ENCODE measurements around the gene TBPL2. TPM values are rescaled to one million over a fixed set of nuclear protein-coding genes. Genes with fewer than 3 reads are reported as not detected.
"Not testable (repeated sequence)": the region's sequence is repeated elsewhere in the genome, so short reads cannot be mapped to it uniquely, and the experiment has no call there.

The TBPL2 gene
- not detected in 2 replicates for total RNA-seq (2012; rRNA removed)

- no peak within 1 kb of the TSS for H3K4me3 ChIP-seq (ENCODE audit: low read length)
- H3K36me3 ChIP-seq (ENCODE audit: insufficient read depth, low read length), result no peaks in the 10 kb centered on the region
- H3K27me3 ChIP-seq (ENCODE audit: control insufficient read depth, insufficient read depth, low read length), result peaks cover 18% of the 10 kb centered on the region
- H3K9me3 ChIP-seq (replicated peaks; ENCODE audit: low read length), result no peaks in the 10 kb centered on the region
- H3K9ac ChIP-seq (ENCODE audit: low read depth, low read length), result no peak within 1 kb of the TSS
- no peaks in the 10 kb centered on the region for H3K4me1 ChIP-seq (ENCODE audit: control insufficient read depth, insufficient read depth, low read length)
- H3K4me2 ChIP-seq (ENCODE audit: low read length), result no peak within 1 kb of the TSS
These were observed at the start of gene TBPL2 for GRCh38 chr14:55440385-55440784. TBPL2 (minus strand) TSS chr14:55440616; CDS start chr14:55440449, 167 bp downstream.

- H3K9ac ChIP-seq (ENCODE audit: low read depth, low read length), result no peak overlapping the region
- peaks cover 1% of the 10 kb centered on the region for H3K4me1 ChIP-seq (ENCODE audit: control insufficient read depth, insufficient read depth, low read length)
- no peak overlapping the region for H3K4me2 ChIP-seq (ENCODE audit: low read length)
- no peaks in the 10 kb centered on the region for H3K9me3 ChIP-seq (replicated peaks; ENCODE audit: low read length)
- no peaks in the 10 kb centered on the region for H3K36me3 ChIP-seq (ENCODE audit: insufficient read depth, low read length)
- H3K27me3 ChIP-seq (ENCODE audit: control insufficient read depth, insufficient read depth, low read length), result no peaks in the 10 kb centered on the region
- H3K4me3 ChIP-seq (ENCODE audit: low read length), result no peak overlapping the region
These were observed 47.8 kb upstream of the TBPL2 start for GRCh38 chr14:55488204-55488603.

- no peak overlapping the region for H3K4me3 ChIP-seq (ENCODE audit: low read length)
- no peak overlapping the region for H3K4me2 ChIP-seq (ENCODE audit: low read length)
- H3K36me3 ChIP-seq (ENCODE audit: insufficient read depth, low read length), result no peaks in the 10 kb centered on the region
- peaks cover 5% of the 10 kb centered on the region for H3K4me1 ChIP-seq (ENCODE audit: control insufficient read depth, insufficient read depth, low read length)
- no peaks in the 10 kb centered on the region for H3K9me3 ChIP-seq (replicated peaks; ENCODE audit: low read length)
- H3K9ac ChIP-seq (ENCODE audit: low read depth, low read length), result no peak overlapping the region
- no peaks in the 10 kb centered on the region for H3K27me3 ChIP-seq (ENCODE audit: control insufficient read depth, insufficient read depth, low read length)
These were observed 42.7 kb upstream of the TBPL2 start for GRCh38 chr14:55482936-55483605.

- Histone ChIP-seq H3K4me1 (ENCODE audit: control insufficient read depth, insufficient read depth, low read length) (peaks cover 5% of the 10 kb centered on the region), H3K27me3 (ENCODE audit: control insufficient read depth, insufficient read depth, low read length) (no peaks in the 10 kb centered on the region), H3K9me3 (replicated peaks; ENCODE audit: low read length) (no peaks in the 10 kb centered on the region), H3K4me2 (ENCODE audit: low read length) (no peak overlapping the region), H3K9ac (ENCODE audit: low read depth, low read length) (no peak overlapping the region), H3K4me3 (ENCODE audit: low read length) (no peak overlapping the region), H3K36me3 (ENCODE audit: insufficient read depth, low read length) (no peaks in the 10 kb centered on the region)
These were observed 41.4 kb upstream of the TBPL2 start for GRCh38 chr14:55481769-55482168.

- Histone ChIP-seq H3K4me2 (ENCODE audit: low read length) (no peak overlapping the region), H3K4me1 (ENCODE audit: control insufficient read depth, insufficient read depth, low read length) (no peaks in the 10 kb centered on the region), H3K27me3 (ENCODE audit: control insufficient read depth, insufficient read depth, low read length) (no peaks in the 10 kb centered on the region), H3K36me3 (ENCODE audit: insufficient read depth, low read length) (no peaks in the 10 kb centered on the region), H3K9me3 (replicated peaks; ENCODE audit: low read length) (no peaks in the 10 kb centered on the region), H3K4me3 (ENCODE audit: low read length) (no peak overlapping the region), H3K9ac (ENCODE audit: low read depth, low read length) (no peak overlapping the region)
These were observed 37.3 kb upstream of the TBPL2 start for GRCh38 chr14:55477680-55478079.

DNA sequence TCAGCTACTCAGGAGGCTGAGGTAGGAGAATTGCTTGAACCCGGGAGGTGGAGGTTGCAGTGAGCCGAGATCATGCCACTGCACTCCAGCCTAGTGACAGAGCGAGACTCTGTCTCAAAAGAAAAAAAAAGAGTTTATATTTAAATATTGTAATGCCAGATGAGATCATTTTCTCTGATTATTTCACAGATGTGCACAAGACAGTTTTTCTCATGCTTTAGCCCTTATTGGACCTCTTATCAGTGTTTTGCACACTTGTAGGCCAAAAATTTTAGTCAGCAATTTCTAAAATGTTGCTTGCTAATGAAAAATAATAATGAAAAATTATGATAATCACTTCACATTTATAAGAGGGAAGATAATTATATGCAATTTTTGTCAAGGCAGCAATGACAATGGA is 36.0 kb upstream of the TBPL2 start:
- H3K36me3 ChIP-seq (ENCODE audit: insufficient read depth, low read length); H3K9me3 ChIP-seq (replicated peaks; ENCODE audit: low read length); H3K9ac ChIP-seq (ENCODE audit: low read depth, low read length); H3K4me3 ChIP-seq (ENCODE audit: low read length); H3K4me1 ChIP-seq (ENCODE audit: control insufficient read depth, insufficient read depth, low read length); H3K27me3 ChIP-seq (ENCODE audit: control insufficient read depth, insufficient read depth, low read length); H3K4me2 ChIP-seq (ENCODE audit: low read length): not testable (repeated sequence)

GRCh38 chr14:55473786-55474185 is 33.4 kb upstream of the TBPL2 start:
- Histone ChIP-seq H3K4me2 (ENCODE audit: low read length) (no peak overlapping the region), H3K36me3 (ENCODE audit: insufficient read depth, low read length) (no peaks in the 10 kb centered on the region)

DNA sequence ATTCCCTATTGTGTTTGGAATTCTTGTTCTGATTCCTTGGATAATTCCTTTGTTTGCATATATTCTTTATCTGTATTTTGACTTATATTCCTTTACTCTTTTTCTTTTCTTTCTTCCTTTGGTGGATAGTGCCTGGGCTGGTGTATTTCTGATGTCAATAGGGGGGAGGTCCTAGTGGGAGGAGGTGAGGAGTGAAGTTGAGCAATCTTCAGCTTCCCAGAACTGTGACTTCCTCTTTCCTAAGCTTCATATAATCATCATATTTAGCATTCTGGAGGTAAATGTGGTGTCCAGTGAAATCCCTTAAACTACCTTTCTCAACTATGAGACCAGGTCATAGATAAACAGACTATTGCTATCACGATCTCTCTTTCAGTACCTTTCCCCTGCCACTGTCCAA is 29.6 kb upstream of the TBPL2 start:
- H3K9ac ChIP-seq (ENCODE audit: low read depth, low read length), result no peak overlapping the region
- H3K36me3 ChIP-seq (ENCODE audit: insufficient read depth, low read length), result no peaks in the 10 kb centered on the region
- no peaks in the 10 kb centered on the region for H3K9me3 ChIP-seq (replicated peaks; ENCODE audit: low read length)
- H3K4me1 ChIP-seq (ENCODE audit: control insufficient read depth, insufficient read depth, low read length), result no peaks in the 10 kb centered on the region
- H3K27me3 ChIP-seq (ENCODE audit: control insufficient read depth, insufficient read depth, low read length), result peaks cover 8% of the 10 kb centered on the region
- H3K4me3 ChIP-seq (ENCODE audit: low read length), result no peak overlapping the region
- H3K4me2 ChIP-seq (ENCODE audit: low read length), result no peak overlapping the region

More at GRCh38 chr14:55473786-55474185, 33.4 kb upstream of the TBPL2 start:
- Histone ChIP-seq H3K9ac (ENCODE audit: low read depth, low read length) (no peak overlapping the region), H3K4me1 (ENCODE audit: control insufficient read depth, insufficient read depth, low read length) (no peaks in the 10 kb centered on the region), H3K9me3 (replicated peaks; ENCODE audit: low read length) (no peaks in the 10 kb centered on the region), H3K4me3 (ENCODE audit: low read length) (no peak overlapping the region), H3K27me3 (ENCODE audit: control insufficient read depth, insufficient read depth, low read length) (no peaks in the 10 kb centered on the region)

- no peaks in the 10 kb centered on the region for H3K36me3 ChIP-seq (ENCODE audit: insufficient read depth, low read length)
- no peaks in the 10 kb centered on the region for H3K4me1 ChIP-seq (ENCODE audit: control insufficient read depth, insufficient read depth, low read length)
- no peaks in the 10 kb centered on the region for H3K9me3 ChIP-seq (replicated peaks; ENCODE audit: low read length)
- no peak overlapping the region for H3K4me2 ChIP-seq (ENCODE audit: low read length)
- no peak overlapping the region for H3K4me3 ChIP-seq (ENCODE audit: low read length)
- H3K9ac ChIP-seq (ENCODE audit: low read depth, low read length), result no peak overlapping the region
- peaks cover 12% of the 10 kb centered on the region for H3K27me3 ChIP-seq (ENCODE audit: control insufficient read depth, insufficient read depth, low read length)
These were observed 26.9 kb upstream of the TBPL2 start for GRCh38 chr14:55467307-55467706.

- Histone ChIP-seq H3K4me2 (ENCODE audit: low read length) (peak overlapping the region; percentile 5), H3K4me1 (ENCODE audit: control insufficient read depth, insufficient read depth, low read length) (peaks cover 20% of the 10 kb centered on the region), H3K9ac (ENCODE audit: low read depth, low read length) (no peak overlapping the region), H3K4me3 (ENCODE audit: low read length) (no peak overlapping the region), H3K27me3 (ENCODE audit: control insufficient read depth, insufficient read depth, low read length) (peaks cover 5% of the 10 kb centered on the region), H3K36me3 (ENCODE audit: insufficient read depth, low read length) (no peaks in the 10 kb centered on the region), H3K9me3 (replicated peaks; ENCODE audit: low read length) (no peaks in the 10 kb centered on the region)
These were observed 18.5 kb upstream of the TBPL2 start for GRCh38 chr14:55458800-55459515.

GRCh38 chr14:55457496-55457895 is 17.1 kb upstream of the TBPL2 start:
- H3K4me1 ChIP-seq (ENCODE audit: control insufficient read depth, insufficient read depth, low read length), result peaks cover 20% of the 10 kb centered on the region
- no peak overlapping the region for H3K4me3 ChIP-seq (ENCODE audit: low read length)
- H3K36me3 ChIP-seq (ENCODE audit: insufficient read depth, low read length), result no peaks in the 10 kb centered on the region
- H3K9me3 ChIP-seq (replicated peaks; ENCODE audit: low read length), result no peaks in the 10 kb centered on the region
- H3K27me3 ChIP-seq (ENCODE audit: control insufficient read depth, insufficient read depth, low read length), result peaks cover 2% of the 10 kb centered on the region
- H3K4me2 ChIP-seq (ENCODE audit: low read length), result no peak overlapping the region
- no peak overlapping the region for H3K9ac ChIP-seq (ENCODE audit: low read depth, low read length)

DNA sequence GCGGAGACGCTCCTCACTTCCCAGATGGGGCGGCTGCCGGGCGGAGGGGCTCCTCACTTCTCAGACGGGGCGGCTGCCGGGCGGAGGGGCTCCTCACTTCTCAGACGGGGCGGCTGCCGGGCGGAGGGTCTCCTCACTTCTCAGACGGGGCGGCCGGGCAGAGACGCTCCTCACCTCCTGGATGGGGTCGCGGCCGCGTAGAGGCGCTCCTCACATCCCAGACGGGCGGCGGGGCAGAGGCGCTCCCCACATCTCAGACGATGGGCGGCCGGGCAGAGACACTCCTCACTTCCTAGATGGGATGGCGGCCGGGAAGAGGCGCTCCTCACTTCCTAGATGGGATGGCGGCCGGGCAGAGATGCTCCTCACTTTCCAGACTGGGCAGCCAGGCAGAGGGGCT is 16.0 kb upstream of the TBPL2 start:
- H3K4me1 ChIP-seq (ENCODE audit: control insufficient read depth, insufficient read depth, low read length), result peaks cover 24% of the 10 kb centered on the region
- not testable (repeated sequence) for H3K36me3 ChIP-seq (ENCODE audit: insufficient read depth, low read length); H3K4me3 ChIP-seq (ENCODE audit: low read length); H3K4me2 ChIP-seq (ENCODE audit: low read length); H3K9ac ChIP-seq (ENCODE audit: low read depth, low read length); H3K9me3 ChIP-seq (replicated peaks; ENCODE audit: low read length); H3K27me3 ChIP-seq (ENCODE audit: control insufficient read depth, insufficient read depth, low read length)
